Immature natural killer cell (primary cell): ENCODE results near the gene RASA3. TPM values are rescaled to one million over a fixed set of nuclear protein-coding genes. Genes with fewer than 3 reads are reported as not detected.
"Not testable (repeated sequence)": the region's sequence is repeated elsewhere in the genome, so short reads cannot be mapped to it uniquely, and the experiment has no call there.

Source experiments
- DNase-seq, 3 donors: peaks; one replicate each; pipeline ENCODE4 v3.0.0; 2022; ENCODE audit warnings: mixed read lengths in 1 of 3
- H3K27ac Mint-ChIP-seq, 6 donors: one replicate each; pipeline ENCODE4 v1.8.0; 2020; ENCODE audit warnings: mixed read lengths in 6 of 6, mild to moderate bottlenecking in 5 of 6, inconsistent platforms in 4 of 6, moderate library complexity in 3 of 6
- H3K27me3 Mint-ChIP-seq, 3 donors: one replicate each; pipeline ENCODE4 v1.8.0; 2020 to 2021; ENCODE audit warnings: low read depth in 3 of 3, mild to moderate bottlenecking in 3 of 3, mixed read lengths in 3 of 3, moderate library complexity in 3 of 3, inconsistent platforms in 1 of 3
- H3K36me3 Mint-ChIP-seq, 3 donors: one replicate each; pipeline ENCODE4 v1.8.0; 2020; ENCODE audit warnings: mixed read lengths in 3 of 3, inconsistent platforms in 2 of 3, mild to moderate bottlenecking in 2 of 3
- H3K4me1 Mint-ChIP-seq, 2 donors: one replicate each; pipeline ENCODE4 v1.8.0; 2020; ENCODE audit warnings: inconsistent platforms in 2 of 2, mild to moderate bottlenecking in 2 of 2, mixed read lengths in 2 of 2, moderate library complexity in 1 of 2
- H3K4me3 Mint-ChIP-seq, 5 donors: one replicate each; pipeline ENCODE4 v1.8.0; 2020; ENCODE audit warnings: mild to moderate bottlenecking in 5 of 5, mixed read lengths in 5 of 5, inconsistent platforms in 3 of 5, moderate library complexity in 3 of 5
- H3K9me3 Mint-ChIP-seq, 6 donors: one replicate each; pipeline ENCODE4 v1.8.0; 2020; ENCODE audit warnings: mild to moderate bottlenecking in 6 of 6, mixed read lengths in 6 of 6, inconsistent platforms in 4 of 6, moderate library complexity in 3 of 6
- polyA plus RNA-seq, 3 donors: library from polyadenylated mRNA; unstranded; fragments of 300-500 nt; fragmentation: Illumina TruSeq; gene quantifications; one replicate each; pipeline ENCODE4 v1.2.3, GENCODE V29; 2021

RASA3 gene
- polyA plus RNA-seq, 3 donors from 2014 or later, result 37.4 to 153 (median 64.8) TPM

GRCh38 chr13:114117341-114117874 lies 15.0 kb downstream of the RASA3 start:
- Mint-ChIP-seq H3K36me3 (peaks cover 14 to 29% (median 18%) of the 10 kb centered on the region in 3 donors), H3K4me1 (peaks cover 77% of the 10 kb centered on the region in 2 donors), H3K4me3 (peak overlapping the region in 2 of 5 donors; percentile 24 to 75), H3K27ac (peak overlapping the region; percentile 82 to 94 (median 90)), H3K27me3 (peaks cover 38 to 63% (median 45%) of the 10 kb centered on the region in 3 donors)
- not testable (repeated sequence) for H3K9me3 Mint-ChIP-seq, DNase-seq

- Mint-ChIP-seq H3K4me1 (peaks cover 76 to 78% of the 10 kb centered on the region in 2 donors), H3K9me3 (peaks cover 0 to 3% (median 0%) of the 10 kb centered on the region in 6 donors), H3K4me3 (no peak overlapping the region)
Observed at GRCh38 chr13:114116734-114117133, 15.7 kb downstream of the RASA3 start.

GRCh38 chr13:114115796-114116195 lies 16.6 kb downstream of the RASA3 start:
- peak overlapping the region; percentile 85 to 98 (median 93) for H3K27ac Mint-ChIP-seq
- peak overlapping the region; percentile 33 to 79 (median 74) for H3K4me3 Mint-ChIP-seq
- peaks cover 38 to 68% (median 50%) of the 10 kb centered on the region in 3 donors for H3K27me3 Mint-ChIP-seq
- H3K36me3 Mint-ChIP-seq, result peaks cover 14 to 28% (median 16%) of the 10 kb centered on the region in 3 donors
- peak in 1 of 3 donors; percentile 31 for DNase-seq
- H3K9me3 Mint-ChIP-seq, result peaks cover 0 to 3% (median 0%) of the 10 kb centered on the region in 6 donors
- peaks cover 72 to 74% of the 10 kb centered on the region in 2 donors for H3K4me1 Mint-ChIP-seq

More at GRCh38 chr13:114116734-114117133, 15.7 kb downstream of the RASA3 start:
- H3K27me3 Mint-ChIP-seq, result peaks cover 41 to 69% (median 50%) of the 10 kb centered on the region in 3 donors
- peaks cover 14 to 29% (median 18%) of the 10 kb centered on the region in 3 donors for H3K36me3 Mint-ChIP-seq
- H3K27ac Mint-ChIP-seq, result peak overlapping the region in 5 of 6 donors; percentile 89 to 98 (median 94)
- no peak for DNase-seq

GRCh38 chr13:114115191-114115671 lies 17.2 kb downstream of the RASA3 start:
- Mint-ChIP-seq H3K36me3 (peaks cover 14 to 24% (median 14%) of the 10 kb centered on the region in 3 donors), H3K4me3 (peak overlapping the region; percentile 33 to 79 (median 74)), H3K27me3 (peaks cover 41 to 69% (median 52%) of the 10 kb centered on the region in 3 donors), H3K27ac (peak overlapping the region; percentile 85 to 98 (median 93)), H3K4me1 (peaks cover 74% of the 10 kb centered on the region in 2 donors), H3K9me3 (peaks cover 0 to 6% (median 0%) of the 10 kb centered on the region in 6 donors)
- DNase-seq, result peak; percentile 48 to 59 (median 51)

GRCh38 chr13:114114666-114115065 lies 17.8 kb downstream of the RASA3 start:
- DNase-seq, result peak in 1 of 3 donors; percentile 22
- H3K4me3 Mint-ChIP-seq, result peak overlapping the region; percentile 49 to 80 (median 74)
- peak overlapping the region; percentile 94 to 98 (median 96) for H3K27ac Mint-ChIP-seq
- peaks cover 45 to 75% (median 58%) of the 10 kb centered on the region in 3 donors for H3K27me3 Mint-ChIP-seq
- not testable (repeated sequence) for H3K9me3 Mint-ChIP-seq
- H3K36me3 Mint-ChIP-seq, result peaks cover 14 to 24% (median 14%) of the 10 kb centered on the region in 3 donors
- H3K4me1 Mint-ChIP-seq, result peaks cover 79% of the 10 kb centered on the region in 2 donors

- Mint-ChIP-seq H3K9me3 (peaks cover 0 to 6% (median 0%) of the 10 kb centered on the region in 6 donors), H3K4me1 (peaks cover 81 to 82% of the 10 kb centered on the region in 2 donors), H3K4me3 (peak overlapping the region; percentile 49 to 80 (median 74)), H3K27me3 (peaks cover 49 to 78% (median 63%) of the 10 kb centered on the region in 3 donors), H3K27ac (peak overlapping the region; percentile 94 to 98 (median 96)), H3K36me3 (peaks cover 14 to 30% (median 14%) of the 10 kb centered on the region in 3 donors)
- DNase-seq, result no peak
Observed at GRCh38 chr13:114114006-114114640, 18.3 kb downstream of the RASA3 start.

GRCh38 chr13:114113395-114113794 lies 19.0 kb downstream of the RASA3 start:
- DNase-seq, H3K9me3 Mint-ChIP-seq: not testable (repeated sequence)
- Mint-ChIP-seq H3K4me1 (peaks cover 81 to 82% of the 10 kb centered on the region in 2 donors), H3K36me3 (peaks cover 14 to 34% (median 16%) of the 10 kb centered on the region in 3 donors), H3K4me3 (peak overlapping the region; percentile 13 to 49 (median 35)), H3K27me3 (peaks cover 51 to 78% (median 67%) of the 10 kb centered on the region in 3 donors), H3K27ac (peak overlapping the region; percentile 86 to 92 (median 89))

- Mint-ChIP-seq H3K4me1 (peaks cover 81 to 82% of the 10 kb centered on the region in 2 donors), H3K9me3 (peaks cover 0 to 6% (median 0%) of the 10 kb centered on the region in 6 donors), H3K27me3 (peaks cover 56 to 78% (median 69%) of the 10 kb centered on the region in 3 donors), H3K36me3 (peaks cover 14 to 39% (median 22%) of the 10 kb centered on the region in 3 donors), H3K27ac (peak overlapping the region; percentile 86 to 92 (median 90)), H3K4me3 (peak overlapping the region; percentile 13 to 49 (median 35))
- no peak for DNase-seq
Observed at GRCh38 chr13:114112826-114113322, 19.5 kb downstream of the RASA3 start.

GRCh38 chr13:114112231-114112825 lies 20.1 kb downstream of the RASA3 start:
- H3K27ac Mint-ChIP-seq, result peak overlapping the region; percentile 78 to 92 (median 89)
- peak overlapping the region in 1 of 5 donors; percentile 43 for H3K4me3 Mint-ChIP-seq
- peaks cover 81 to 82% of the 10 kb centered on the region in 2 donors for H3K4me1 Mint-ChIP-seq
- peaks cover 0 to 6% (median 0%) of the 10 kb centered on the region in 6 donors for H3K9me3 Mint-ChIP-seq
- H3K27me3 Mint-ChIP-seq, result peaks cover 59 to 75% (median 65%) of the 10 kb centered on the region in 3 donors
- H3K36me3 Mint-ChIP-seq, result peaks cover 14 to 35% (median 22%) of the 10 kb centered on the region in 3 donors
- DNase-seq, result no peak

- Mint-ChIP-seq H3K36me3 (peaks cover 14 to 35% (median 22%) of the 10 kb centered on the region in 3 donors), H3K27me3 (peaks cover 59 to 76% (median 66%) of the 10 kb centered on the region in 3 donors), H3K4me1 (peaks cover 83 to 88% of the 10 kb centered on the region in 2 donors), H3K27ac (peak overlapping the region; percentile 78 to 92 (median 89)), H3K9me3 (peaks cover 0 to 6% (median 0%) of the 10 kb centered on the region in 6 donors), H3K4me3 (peak overlapping the region in 4 of 5 donors; percentile 21 to 43 (median 34))
- no peak for DNase-seq
Observed at GRCh38 chr13:114111577-114111976, 20.8 kb downstream of the RASA3 start.

- peak overlapping the region; percentile 98 to 100 (median 98) for H3K27ac Mint-ChIP-seq
- not testable (repeated sequence) for DNase-seq, H3K9me3 Mint-ChIP-seq
- peaks cover 14 to 35% (median 22%) of the 10 kb centered on the region in 3 donors for H3K36me3 Mint-ChIP-seq
- H3K4me1 Mint-ChIP-seq, result peaks cover 84 to 91% of the 10 kb centered on the region in 2 donors
- H3K4me3 Mint-ChIP-seq, result peak overlapping the region; percentile 84 to 92 (median 89)
- peaks cover 58 to 78% (median 67%) of the 10 kb centered on the region in 3 donors for H3K27me3 Mint-ChIP-seq
Observed at GRCh38 chr13:114110830-114111189, 21.6 kb downstream of the RASA3 start.

- Mint-ChIP-seq H3K9me3 (peaks cover 0 to 6% (median 0%) of the 10 kb centered on the region in 6 donors), H3K4me1 (peaks cover 84 to 91% of the 10 kb centered on the region in 2 donors), H3K36me3 (peaks cover 9 to 31% (median 17%) of the 10 kb centered on the region in 3 donors), H3K27ac (peak overlapping the region; percentile 98 to 100 (median 98)), H3K4me3 (peak overlapping the region; percentile 84 to 92 (median 89)), H3K27me3 (peaks cover 56 to 78% (median 69%) of the 10 kb centered on the region in 3 donors)
- DNase-seq, result peak; percentile 83 to 87 (median 87)
Observed at GRCh38 chr13:114110091-114110829, 22.2 kb downstream of the RASA3 start.
